HepG2 (cell line): ENCODE data around the gene ANKRD7. TPM values are rescaled to one million over a fixed set of nuclear protein-coding genes. Genes with fewer than 3 reads are reported as not detected.

Experiments used
- ATAC-seq: fragments of 200-7000 bp; cut with Tn5 transposase; 3 replicates; pipeline ENCODE4 v1.9.1; 2020; ENCODE audit warnings: mild to moderate bottlenecking, moderate library complexity
- BruUV-seq: library from RNA; stranded (reverse); fragments of 400-500 nt; replicated peaks from 2 replicates; lab custom pipeline; 2021; lab: Mats Ljungman, UMichigan
- CTCF ChIA-PET: fragments of 300-600 bp; formaldehyde crosslinking; extraction: SDS; loops from one replicate; lab custom pipeline; 2021; ENCODE audit warnings: low total read pairs, inconsistent platforms, low intra/inter-chr PET ratio; lab: Yijun Ruan, JAX
- POLR2A ChIA-PET: fragments of 350-600 bp; sonication (Branson Sonifier 250); formaldehyde crosslinking; loops from one replicate; lab custom pipeline; 2020; ENCODE audit warnings: antibody characterized with exemption, inconsistent platforms; lab: Yijun Ruan, JAX
- DNase-seq: peaks from one replicate; pipeline ENCODE4 v3.0.0-alpha.2; 2015; ENCODE audit warnings: low spot score
- FAIRE-seq: peaks from 3 replicates; lab custom pipeline; 2011; peaks lifted over from hg19 to GRCh38; lab: Jason Lieb, UNC
- H2AFZ ChIP-seq: one replicate; pipeline ENCODE4 v1.6.1; 2011; ENCODE audit warnings: low read length, inconsistent platforms
- H3K27ac ChIP-seq: fragments of 300-600 bp; 3 replicates; pipeline ENCODE4 v1.8.0; 2011; ENCODE audit warnings: mixed run types, mild to moderate bottlenecking, mixed read lengths, low read length, inconsistent platforms; ENCODE audit not compliant: insufficient read depth; ENCODE audit errors: extremely low read length
- H3K27me3 ChIP-seq, 2 experiments: fragments of 200-600 bp in 1 of 2; 2 replicates in 1 of 2; 3 replicates in 1 of 2; pipeline versions ENCODE4 v1.6.0 to v1.8.0; 2011; ENCODE audit warnings: low read length in 2 of 2, mild to moderate bottlenecking in 2 of 2, moderate library complexity in 2 of 2, inconsistent platforms in 1 of 2; ENCODE audit not compliant: insufficient read depth in 2 of 2, control insufficient read depth in 1 of 2
- H3K36me3 ChIP-seq, 2 experiments: fragments of 200-600 bp in 1 of 2; replicated peaks in 1 of 2; 2 replicates in 1 of 2; 3 replicates in 1 of 2; pipeline versions ENCODE4 v1.5.1 to v1.8.0; 2011; ENCODE audit warnings: low read length in 2 of 2, inconsistent platforms in 1 of 2; ENCODE audit not compliant: insufficient read depth in 2 of 2, control insufficient read depth in 1 of 2
- H3K4me1 ChIP-seq: 2 replicates; pipeline ENCODE4 v1.5.1; 2012; ENCODE audit warnings: low read length, inconsistent platforms; ENCODE audit not compliant: insufficient read depth
- H3K4me2 ChIP-seq: 2 replicates; pipeline ENCODE4 v1.6.0; 2011; ENCODE audit warnings: low read depth, low read length, inconsistent platforms
- H3K4me3 ChIP-seq, 3 experiments: fragments of 200-600 bp in 1 of 3; sonication (generic), shearing (Covaris generic) in 1 of 3; replicated peaks in 1 of 3; 2 replicates each; pipeline ENCODE4 v1.5.1; 2011 to 2016; ENCODE audit warnings: low read length in 3 of 3, inconsistent platforms in 2 of 3, low read depth in 2 of 3, mild to moderate bottlenecking in 2 of 3, control low read depth in 1 of 3, mixed read lengths in 1 of 3; ENCODE audit not compliant: insufficient read depth in 1 of 3
- H3K79me2 ChIP-seq: one replicate; pipeline ENCODE4 v1.6.1; 2011; ENCODE audit warnings: low read length, inconsistent platforms; ENCODE audit not compliant: insufficient read depth
- H3K9ac ChIP-seq: 2 replicates; pipeline ENCODE4 v1.6.0; 2011; ENCODE audit warnings: mild to moderate bottlenecking, low read depth, low read length, inconsistent platforms; ENCODE audit not compliant: insufficient read depth
- H3K9me3 ChIP-seq: 2 replicates; pipeline ENCODE4 v1.5.1; 2012; ENCODE audit warnings: mild to moderate bottlenecking, low read length
- H4K20me1 ChIP-seq: 2 replicates; pipeline ENCODE4 v1.6.0; 2011; ENCODE audit warnings: inconsistent platforms, mild to moderate bottlenecking, low read length, moderate library complexity; ENCODE audit not compliant: insufficient read depth
- HNF4G ChIP-seq, 2 experiments: sonication (generic) in 1 of 2; formaldehyde crosslinking in 1 of 2; IDR thresholded peaks; 2 replicates each; pipeline versions ENCODE4 v1.4.0 to v1.6.1; 2011 to 2020; ENCODE audit warnings: borderline replicate concordance in 2 of 2, low read depth in 2 of 2, mild to moderate bottlenecking in 2 of 2, low read length in 1 of 2, missing genetic modification reagents in 1 of 2, moderate library complexity in 1 of 2
- MIER2 ChIP-seq: IDR thresholded peaks from 2 replicates; pipeline ENCODE4 v1.6.1; 2016; ENCODE audit warnings: missing biosample characterization, missing genetic modification reagents
- PHF20 ChIP-seq: sonication (generic); formaldehyde crosslinking; IDR thresholded peaks from 2 replicates; pipeline ENCODE4 v1.5.0; 2020; ENCODE audit warnings: mild to moderate bottlenecking, missing genetic modification reagents
- PITX1 ChIP-seq: sonication (generic); formaldehyde crosslinking; IDR thresholded peaks from 2 replicates; pipeline ENCODE4 v1.5.1; 2020; ENCODE audit warnings: mild to moderate bottlenecking, missing genetic modification reagents
- TBX3 ChIP-seq: fragments of 450-650 bp; IDR thresholded peaks from 2 replicates; pipeline ENCODE4 v1.6.1; 2017; ENCODE audit warnings: antibody characterized with exemption, mild to moderate bottlenecking, inconsistent platforms, borderline replicate concordance
- ZFP36L1 ChIP-seq: sonication (generic); formaldehyde crosslinking; IDR thresholded peaks from 2 replicates; pipeline ENCODE4 v1.8.0; 2022; ENCODE audit warnings: mild to moderate bottlenecking, missing genetic modification reagents, moderate library complexity
- ZFY ChIP-seq: sonication (generic); formaldehyde crosslinking; IDR thresholded peaks from 2 replicates; pipeline ENCODE4 v1.4.0; 2020; ENCODE audit warnings: missing genetic modification reagents
- ZIK1 ChIP-seq: sonication (generic); formaldehyde crosslinking; IDR thresholded peaks from 2 replicates; pipeline ENCODE4 v1.5.0; 2020; ENCODE audit warnings: mild to moderate bottlenecking, low read depth, missing genetic modification reagents, borderline replicate concordance
- ZNF598 ChIP-seq: sonication (generic); formaldehyde crosslinking; IDR thresholded peaks from 2 replicates; pipeline ENCODE4 v1.5.1; 2020; ENCODE audit warnings: mild to moderate bottlenecking, missing genetic modification reagents, borderline replicate concordance
- ZNF788 ChIP-seq: sonication (generic); formaldehyde crosslinking; IDR thresholded peaks from 2 replicates; pipeline ENCODE4 v1.5.0; 2020; ENCODE audit warnings: mild to moderate bottlenecking, missing genetic modification reagents, borderline replicate concordance
- WGBS: methylation state at CpG from one replicate; pipeline ENCODE4 v1.1.6; 2017; ENCODE audit warnings: low lambda C conversion rate; 5-methylcytosine and 5-hydroxymethylcytosine counted together
- in situ Hi-C: cut with HindIII; loops from 2 replicates; pipeline ENCODE4 v1.10.0; 2017; ENCODE audit warnings: low pct_unique_long_range_greater_than_20kb; ENCODE audit not compliant: extremely low pct_ligation_motif_present
- intact Hi-C: fragments of 100-400 bp; cut with micrococcal nuclease; formaldehyde crosslinking; loops from one replicate; pipeline ENCODE4 v1.10.0; 2022; ENCODE audit not compliant: unreplicated experiment
- polyA plus RNA-seq, 8 experiments: library from polyadenylated mRNA; depleted of rRNA in 3 of 8; stranded (reverse) in 7 of 8; unstranded in 1 of 8; fragments of >200 nt; fragmentation: Illumina TruSeq in 4 of 8; extraction: Trizol in 4 of 8; gene quantifications; 2 replicates each; pipeline versions ENCODE4 v1.2.1 to v1.2.3, GENCODE V29; 2011 to 2016; ENCODE audit warnings: low read depth in 4 of 8, missing spikeins in 1 of 8, mixed read lengths in 1 of 8; ENCODE audit not compliant: insufficient read depth in 1 of 8
- total RNA-seq, 5 experiments: library from RNA; depleted of rRNA; stranded (reverse); fragments of >200 nt; fragmentation: Illumina TruSeq; extraction: Trizol; gene quantifications; 2 replicates each; pipeline ENCODE4 v1.2.3, GENCODE V29; 2016; ENCODE audit warnings: low read depth in 1 of 5
- TF ChIP-seq, protein P1 (sequence below): sonication (generic); formaldehyde crosslinking; IDR thresholded peaks from 2 replicates; pipeline ENCODE4 v1.5.0; 2020; ENCODE audit warnings: missing genetic modification reagents
- TF ChIP-seq, protein P2 (sequence below): sonication (generic); formaldehyde crosslinking; IDR thresholded peaks from 2 replicates; pipeline ENCODE4 v1.8.0; 2022; ENCODE audit warnings: mild to moderate bottlenecking, missing genetic modification reagents
- TF ChIP-seq, protein P3 (sequence below): sonication (generic); formaldehyde crosslinking; IDR thresholded peaks from 2 replicates; pipeline ENCODE4 v1.4.0; 2020; ENCODE audit warnings: missing genetic modification reagents

ANKRD7 gene
- total and polyA plus RNA-seq, 2 of the 13 experiments (the other 11 are each of a cell fraction or from before 2014, with no cell fraction given), result not detected

DNA sequence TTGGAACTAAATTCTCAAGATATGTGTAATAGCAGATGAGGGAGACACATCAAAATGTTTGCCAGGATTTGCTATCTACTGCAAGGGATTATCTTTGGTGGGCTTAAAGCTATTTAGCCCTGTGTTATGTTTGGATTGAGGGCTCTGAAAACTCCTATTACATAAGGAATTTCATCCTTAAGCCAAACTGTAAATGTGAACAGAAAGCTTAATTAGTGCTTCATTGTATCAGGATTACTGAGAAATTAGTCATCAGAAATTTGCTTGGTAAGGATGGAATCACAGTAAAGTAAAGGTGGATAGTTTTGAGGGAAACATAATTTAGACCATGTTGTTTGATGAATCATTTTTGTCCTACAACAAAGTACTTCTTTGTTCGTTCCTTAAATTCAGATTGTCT, 8.3 kb downstream of the ANKRD7 start:
- Histone ChIP-seq H3K79me2 (no peaks in the 10 kb centered on the region), H3K27ac (no peak overlapping the region), H4K20me1 (no peaks in the 10 kb centered on the region)
- ChIA-PET POLR2A (no interaction called here), CTCF (no interaction called here)
- DNase-seq, result no peak
- in situ Hi-C loops, result no loop called here
- intact Hi-C loops, result no loop called here
- TF ChIP-seq, protein P1, sequence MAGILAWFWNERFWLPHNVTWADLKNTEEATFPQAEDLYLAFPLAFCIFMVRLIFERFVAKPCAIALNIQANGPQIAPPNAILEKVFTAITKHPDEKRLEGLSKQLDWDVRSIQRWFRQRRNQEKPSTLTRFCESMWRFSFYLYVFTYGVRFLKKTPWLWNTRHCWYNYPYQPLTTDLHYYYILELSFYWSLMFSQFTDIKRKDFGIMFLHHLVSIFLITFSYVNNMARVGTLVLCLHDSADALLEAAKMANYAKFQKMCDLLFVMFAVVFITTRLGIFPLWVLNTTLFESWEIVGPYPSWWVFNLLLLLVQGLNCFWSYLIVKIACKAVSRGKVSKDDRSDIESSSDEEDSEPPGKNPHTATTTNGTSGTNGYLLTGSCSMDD (CRISPR knock-in tag), result no peak
- TF ChIP-seq PITX1 (CRISPR knock-in tag), result no peak
- no peak for TF ChIP-seq MIER2 (CRISPR knock-in tag)
- TF ChIP-seq, protein P2, sequence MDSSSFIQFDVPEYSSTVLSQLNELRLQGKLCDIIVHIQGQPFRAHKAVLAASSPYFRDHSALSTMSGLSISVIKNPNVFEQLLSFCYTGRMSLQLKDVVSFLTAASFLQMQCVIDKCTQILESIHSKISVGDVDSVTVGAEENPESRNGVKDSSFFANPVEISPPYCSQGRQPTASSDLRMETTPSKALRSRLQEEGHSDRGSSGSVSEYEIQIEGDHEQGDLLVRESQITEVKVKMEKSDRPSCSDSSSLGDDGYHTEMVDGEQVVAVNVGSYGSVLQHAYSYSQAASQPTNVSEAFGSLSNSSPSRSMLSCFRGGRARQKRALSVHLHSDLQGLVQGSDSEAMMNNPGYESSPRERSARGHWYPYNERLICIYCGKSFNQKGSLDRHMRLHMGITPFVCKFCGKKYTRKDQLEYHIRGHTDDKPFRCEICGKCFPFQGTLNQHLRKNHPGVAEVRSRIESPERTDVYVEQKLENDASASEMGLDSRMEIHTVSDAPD (CRISPR knock-in tag), result no peak
- TF ChIP-seq, protein P3, sequence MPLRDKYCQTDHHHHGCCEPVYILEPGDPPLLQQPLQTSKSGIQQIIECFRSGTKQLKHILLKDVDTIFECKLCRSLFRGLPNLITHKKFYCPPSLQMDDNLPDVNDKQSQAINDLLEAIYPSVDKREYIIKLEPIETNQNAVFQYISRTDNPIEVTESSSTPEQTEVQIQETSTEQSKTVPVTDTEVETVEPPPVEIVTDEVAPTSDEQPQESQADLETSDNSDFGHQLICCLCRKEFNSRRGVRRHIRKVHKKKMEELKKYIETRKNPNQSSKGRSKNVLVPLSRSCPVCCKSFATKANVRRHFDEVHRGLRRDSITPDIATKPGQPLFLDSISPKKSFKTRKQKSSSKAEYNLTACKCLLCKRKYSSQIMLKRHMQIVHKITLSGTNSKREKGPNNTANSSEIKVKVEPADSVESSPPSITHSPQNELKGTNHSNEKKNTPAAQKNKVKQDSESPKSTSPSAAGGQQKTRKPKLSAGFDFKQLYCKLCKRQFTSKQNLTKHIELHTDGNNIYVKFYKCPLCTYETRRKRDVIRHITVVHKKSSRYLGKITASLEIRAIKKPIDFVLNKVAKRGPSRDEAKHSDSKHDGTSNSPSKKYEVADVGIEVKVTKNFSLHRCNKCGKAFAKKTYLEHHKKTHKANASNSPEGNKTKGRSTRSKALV (CRISPR knock-in tag), result no peak
- TF ChIP-seq ZFP36L1 (CRISPR knock-in tag), result no peak
- TF ChIP-seq ZNF788 (CRISPR knock-in tag), result no peak
- no peak for TF ChIP-seq HNF4G (IDR thresholded peaks at IDR 0.05; ENCODE audit: borderline replicate concordance, low read depth, low read length)
- TF ChIP-seq HNF4G (CRISPR knock-in tag; IDR thresholded peaks at IDR 0.05; ENCODE audit: borderline replicate concordance, low read depth), result no peak
- no peak for TF ChIP-seq ZFY
- no peak for TF ChIP-seq TBX3
- TF ChIP-seq ZIK1 (CRISPR knock-in tag), result no peak
- no peak for TF ChIP-seq ZNF598 (CRISPR knock-in tag)
- TF ChIP-seq PHF20 (CRISPR knock-in tag), result no peak
- TF ChIP-seq, all 625 proteins: peak for 0
- Histone ChIP-seq H3K36me3 (no peaks in the 10 kb centered on the region), H3K4me1 (no peaks in the 10 kb centered on the region), H3K9ac (no peak overlapping the region), H2AFZ (no peak overlapping the region), H3K27me3 (no peaks in the 10 kb centered on the region), H3K9me3 (no peaks in the 10 kb centered on the region), H3K4me2 (no peak overlapping the region), H3K4me3 (no peak overlapping the region)
- BruUV-seq, result no TSS peak
- ATAC-seq (no peak), FAIRE-seq (no peak)
- 0% methylated on average over 1 of the region's 1 CpG for WGBS
